NCI-H1436 treated with DMSO at 0.1 percent for 48 hours (cell line): ENCODE results near the gene RBMS1.

Experiments
- DNase-seq: peaks from one replicate; lab custom pipeline; 2025; lab: John Stamatoyannopoulos, UW

RBMS1 gene

GRCh38 chr2:160333324-160334027 lies 160.1 kb downstream of the RBMS1 start:
- DNase-seq: no peak

DNA sequence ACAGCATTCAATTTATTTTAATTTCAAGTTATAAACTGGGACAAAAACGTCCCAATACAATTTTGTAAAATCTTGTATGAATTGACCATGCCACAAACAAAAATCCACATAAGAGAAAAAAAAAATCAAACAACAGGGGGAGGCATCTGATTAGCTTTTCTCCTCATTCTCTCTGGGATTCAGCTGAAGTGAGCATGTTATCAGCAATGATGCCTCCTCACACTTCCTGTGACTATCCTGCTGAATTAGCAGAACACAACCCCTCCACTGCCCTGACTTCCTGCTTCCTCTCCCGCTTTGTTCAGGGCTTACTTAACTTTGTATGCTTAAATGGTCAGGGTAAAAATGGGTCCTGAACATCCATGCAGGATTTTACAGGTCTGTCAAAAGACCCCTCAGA lies 161.3 kb downstream of the RBMS1 start:
- DNase-seq: no peak

DNA sequence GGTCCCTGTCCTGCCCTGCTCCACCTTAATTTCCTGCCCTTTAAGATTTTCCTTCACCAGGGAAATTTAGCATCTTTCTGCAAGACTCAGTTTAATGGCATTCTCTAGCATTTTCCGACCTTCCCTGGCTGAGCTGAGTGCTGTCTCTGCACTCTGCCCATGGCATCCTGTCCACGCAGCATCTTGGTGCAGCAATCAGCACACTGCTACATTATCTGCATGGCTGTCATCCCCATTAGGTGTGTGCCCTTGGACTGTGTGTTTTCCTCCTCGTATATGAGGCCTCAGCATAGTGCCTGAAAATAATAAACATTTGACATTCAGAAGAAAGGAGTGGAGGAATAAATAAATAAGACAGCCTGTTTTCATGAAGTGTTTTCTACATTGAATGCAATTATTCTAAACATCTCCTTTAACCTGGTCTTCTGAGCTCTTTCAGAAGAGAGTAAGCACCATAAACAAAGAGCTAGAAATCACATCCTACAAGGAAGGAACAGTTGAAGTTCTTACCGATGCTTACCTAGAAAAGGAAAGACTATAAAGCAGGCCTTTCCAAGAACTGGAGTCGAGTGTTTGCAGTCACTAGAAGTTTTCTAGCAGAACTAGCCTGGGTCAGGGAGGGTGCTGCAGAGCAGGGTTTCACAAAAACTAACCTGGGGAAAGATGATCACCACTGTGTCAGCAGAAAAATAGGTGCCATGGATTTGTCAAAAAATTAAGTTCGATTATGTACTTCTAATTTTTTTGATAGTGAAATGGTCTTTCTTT lies 162.2 kb downstream of the RBMS1 start:
- no peak for DNase-seq

DNA sequence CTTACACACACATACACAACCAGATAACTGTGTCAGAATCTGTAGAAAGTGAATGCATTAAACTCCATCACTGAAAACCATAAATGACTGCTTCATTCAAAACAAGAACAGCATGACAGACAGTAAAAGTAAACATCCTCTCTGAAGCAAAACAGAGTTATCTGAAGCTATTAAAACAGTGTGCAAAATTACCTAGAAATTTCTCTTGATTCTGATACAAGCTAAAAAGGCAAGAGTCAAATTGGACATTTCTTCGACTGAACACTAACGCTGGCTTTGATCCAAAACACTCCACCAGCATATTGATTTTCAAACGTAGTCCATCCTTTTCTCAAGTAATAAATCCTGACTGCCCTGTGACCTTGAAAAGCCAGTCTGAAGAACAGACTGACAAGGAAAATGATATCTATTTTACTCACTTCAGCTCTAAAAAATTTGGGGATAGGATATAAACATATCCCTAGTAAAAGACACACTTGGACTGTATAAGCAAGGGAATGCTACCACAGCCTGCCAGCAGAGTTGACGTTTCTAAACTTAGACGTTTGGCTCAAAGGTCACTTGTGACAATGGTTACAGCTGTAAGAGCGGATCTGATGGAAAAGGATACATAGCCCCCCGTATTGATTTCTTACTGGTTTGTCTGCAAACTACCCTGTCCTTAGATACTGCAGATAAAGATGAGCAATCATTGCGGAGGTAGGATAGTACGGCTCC lies 164.6 kb downstream of the RBMS1 start:
- no peak for DNase-seq

DNA sequence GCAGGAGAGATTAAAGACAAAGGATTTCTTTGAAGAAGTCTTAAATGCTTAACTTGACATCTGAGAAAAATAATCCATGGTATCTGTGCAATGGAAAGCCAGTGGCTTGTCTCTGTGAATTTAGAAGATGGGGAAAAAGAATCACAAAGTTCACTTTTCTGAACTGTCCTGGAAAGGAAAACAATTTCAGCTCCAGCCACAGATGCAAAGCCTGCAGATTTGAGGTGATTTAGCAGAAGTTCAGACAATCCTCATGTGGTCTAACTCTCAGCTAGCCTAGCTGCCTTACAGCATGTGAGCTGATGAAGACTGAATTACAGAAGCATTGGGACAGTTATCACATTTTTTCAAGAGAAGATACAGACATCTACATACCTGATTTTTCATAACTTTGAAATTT lies 166.8 kb downstream of the RBMS1 start:
- DNase-seq: no peak

GRCh38 chr2:160325418-160325817 lies 168.2 kb downstream of the RBMS1 start:
- no peak for DNase-seq

DNA sequence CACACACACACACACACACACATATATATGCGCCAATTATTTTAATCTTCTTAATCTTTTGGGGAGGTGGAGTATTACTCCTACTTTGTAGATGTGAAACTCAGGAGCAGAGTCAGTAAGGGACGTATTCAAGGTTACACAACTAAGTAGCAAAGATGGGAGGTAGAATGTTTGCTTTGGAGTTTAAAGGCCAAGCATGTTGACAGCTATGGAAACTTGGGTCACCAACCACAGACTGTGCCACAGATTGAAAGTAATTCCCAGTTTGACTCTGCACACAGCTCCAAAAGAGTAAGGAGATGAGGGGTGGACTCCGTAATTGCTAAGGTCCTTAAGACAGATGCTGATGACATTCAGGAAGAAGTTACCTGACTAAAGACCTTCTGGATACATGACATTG lies 168.7 kb downstream of the RBMS1 start:
- DNase-seq: no peak

DNA sequence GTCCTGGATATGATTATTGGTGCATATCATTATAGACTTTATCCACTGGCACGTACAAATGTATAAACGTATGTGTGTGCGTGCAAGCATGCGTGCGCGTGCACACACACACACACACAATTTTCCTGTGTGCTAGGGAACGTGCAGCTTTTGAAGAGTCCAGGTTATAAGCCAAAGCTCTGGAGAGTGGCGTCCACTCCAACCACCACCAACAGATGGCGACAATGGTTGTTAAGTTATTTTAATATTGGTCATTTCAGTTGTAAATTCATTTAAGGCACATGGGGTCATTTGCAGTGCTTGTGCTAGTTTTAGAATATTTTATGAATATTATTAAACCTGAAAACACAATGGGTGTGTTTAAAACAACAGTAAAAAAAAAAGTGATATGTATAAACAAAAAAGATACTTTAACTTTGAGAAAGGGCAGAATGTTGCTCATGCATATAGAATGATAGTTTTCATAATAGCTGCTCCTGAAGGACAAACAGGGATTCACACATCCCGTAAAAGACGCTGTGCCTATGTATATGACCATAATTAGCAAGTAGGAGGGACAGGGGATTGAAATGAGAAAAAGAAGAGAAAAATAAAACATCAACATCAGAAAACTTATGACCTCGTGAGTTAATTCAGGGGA lies 169.3 kb downstream of the RBMS1 start:
- DNase-seq: no peak

- DNase-seq: no peak
Measured at GRCh38 chr2:160322320-160322719, 171.3 kb downstream of the RBMS1 start.

- DNase-seq: no peak
Measured at GRCh38 chr2:160321006-160321405, 172.6 kb downstream of the RBMS1 start.

GRCh38 chr2:160319700-160320099 lies 173.9 kb downstream of the RBMS1 start:
- DNase-seq: no peak

DNA sequence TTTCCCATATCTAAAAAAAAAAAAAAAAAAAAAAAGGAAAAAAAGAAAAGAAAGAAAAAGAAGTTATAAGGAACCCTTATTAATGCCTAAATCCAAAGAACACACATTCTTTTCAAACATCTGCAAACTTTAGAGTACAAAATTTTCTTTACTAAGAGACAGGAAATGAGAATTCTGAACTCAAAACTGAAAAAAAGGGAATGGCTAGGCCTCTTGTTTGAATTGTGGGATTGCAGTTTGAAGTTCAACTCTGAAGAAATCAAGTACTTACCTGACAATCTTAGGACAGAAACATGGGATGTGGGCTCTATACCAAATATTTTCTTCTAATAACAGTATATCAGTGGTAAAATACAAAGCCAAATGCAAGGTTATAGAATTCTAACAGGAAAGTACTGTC lies 175.4 kb downstream of the RBMS1 start:
- no peak for DNase-seq

GRCh38 chr2:160317181-160318099 lies 176.2 kb downstream of the RBMS1 start:
- DNase-seq: no peak

DNA sequence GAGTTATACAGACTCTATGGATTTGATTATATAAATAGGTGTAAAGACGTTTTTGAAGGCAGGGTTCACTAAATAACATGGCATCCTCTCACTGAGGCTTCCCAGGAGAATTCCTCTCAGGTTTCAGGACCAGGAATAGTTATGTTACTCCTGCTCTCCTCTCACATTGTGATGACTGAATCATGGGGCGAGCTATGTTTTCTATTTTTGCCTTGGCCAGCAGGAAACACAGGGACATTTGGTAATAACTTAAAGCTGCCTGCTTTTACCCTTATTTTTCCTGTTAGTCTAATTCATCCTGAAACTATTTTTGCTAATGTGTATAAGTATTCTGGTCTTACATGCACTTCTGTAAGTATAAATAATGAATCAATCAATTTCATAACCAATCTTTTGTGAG lies 178.3 kb downstream of the RBMS1 start:
- DNase-seq: no peak

GRCh38 chr2:160310118-160310828 lies 183.3 kb downstream of the RBMS1 start:
- DNase-seq: no peak

DNA sequence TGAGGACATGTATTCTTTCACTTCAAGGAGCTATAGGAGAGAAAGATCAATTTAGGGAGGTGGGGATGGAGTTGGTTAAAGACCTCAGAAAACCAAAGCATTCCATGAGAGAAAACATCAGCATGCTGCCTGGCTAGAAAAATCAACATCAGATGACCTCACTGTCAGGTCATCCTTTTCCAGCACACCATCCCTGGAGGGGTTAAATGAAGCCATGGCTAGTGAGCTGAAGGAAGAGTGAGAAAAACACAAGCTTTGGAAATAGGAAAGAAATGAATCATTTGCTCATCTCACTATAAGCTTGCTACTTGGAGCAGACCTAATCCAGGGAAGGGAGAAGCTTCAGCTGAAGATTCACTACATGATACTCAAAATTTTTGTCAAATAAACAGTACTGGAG lies 184.0 kb downstream of the RBMS1 start:
- no peak for DNase-seq

- DNase-seq: no peak
Measured at GRCh38 chr2:160308915-160309314, 184.7 kb downstream of the RBMS1 start.

DNA sequence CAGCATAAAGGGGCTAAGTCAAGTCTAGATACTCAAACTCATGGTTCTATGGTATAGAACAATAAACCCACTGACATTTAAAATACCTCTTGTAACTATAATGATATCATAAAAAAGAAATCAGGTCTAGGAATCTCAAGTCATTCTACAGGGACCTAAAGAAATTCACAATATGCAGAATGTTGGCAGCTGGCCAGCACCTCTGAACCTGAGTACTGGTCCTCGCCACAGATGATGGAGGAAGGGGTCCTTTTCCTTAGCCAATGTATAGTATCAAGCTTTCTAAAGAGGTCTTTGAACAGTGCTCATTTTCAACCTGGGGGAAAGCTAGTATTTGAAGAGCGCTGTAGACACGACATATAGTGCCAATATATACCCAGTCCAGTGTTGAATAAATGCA lies 185.1 kb downstream of the RBMS1 start:
- DNase-seq: no peak

DNA sequence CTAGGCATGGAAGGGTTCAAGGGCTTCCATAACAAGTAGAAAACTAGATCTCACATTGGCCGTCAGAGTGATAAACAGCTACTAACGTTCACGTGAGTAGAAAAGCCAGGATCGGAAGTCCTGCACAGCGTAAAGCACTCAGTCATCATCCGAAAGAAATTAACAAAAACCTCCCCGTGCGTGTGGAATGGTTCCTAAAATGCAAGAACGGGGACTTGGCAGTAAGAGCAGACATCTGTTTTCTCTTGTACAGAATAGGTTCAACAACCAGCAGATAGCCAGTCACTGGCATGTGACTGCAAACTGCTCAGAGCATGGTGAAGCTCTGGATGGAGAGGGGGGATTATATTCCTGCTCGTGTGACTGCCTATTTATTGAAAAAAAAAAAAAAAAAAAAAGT lies 186.6 kb downstream of the RBMS1 start:
- no peak for DNase-seq

- DNase-seq: no peak
Measured at GRCh38 chr2:160305081-160305750, 188.4 kb downstream of the RBMS1 start.
